ENCODE data around the gene RHOT1.

RHOT1 gene

DNA sequence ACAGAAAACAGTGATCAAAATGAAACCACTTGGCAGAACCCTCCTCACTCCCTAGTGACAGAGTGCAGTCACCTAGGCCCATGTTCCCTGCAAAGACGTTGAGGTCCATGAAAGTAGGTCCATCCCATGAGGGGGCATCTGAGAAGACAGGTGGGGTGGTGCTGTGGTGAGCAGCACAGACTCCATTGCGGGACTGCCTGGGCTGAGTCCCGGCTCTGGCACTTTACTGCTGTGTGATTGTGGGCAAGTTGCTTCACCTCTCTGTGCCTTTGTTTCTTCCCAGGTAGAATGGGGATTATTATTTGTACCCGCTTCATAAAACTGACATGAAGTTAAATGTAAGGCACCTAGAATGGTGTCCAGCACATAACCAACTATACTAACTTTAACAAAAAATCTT lies 23.5 kb upstream of the RHOT1 start:
- DNase-seq (ENCODE audit: low read depth in 1 of 2, low spot score in 1 of 2) = no peak
- no peak for TF ChIP-seq GABPA (IDR thresholded peaks at IDR 0.05; ENCODE audit: low read depth)
- TF ChIP-seq, protein P1, sequence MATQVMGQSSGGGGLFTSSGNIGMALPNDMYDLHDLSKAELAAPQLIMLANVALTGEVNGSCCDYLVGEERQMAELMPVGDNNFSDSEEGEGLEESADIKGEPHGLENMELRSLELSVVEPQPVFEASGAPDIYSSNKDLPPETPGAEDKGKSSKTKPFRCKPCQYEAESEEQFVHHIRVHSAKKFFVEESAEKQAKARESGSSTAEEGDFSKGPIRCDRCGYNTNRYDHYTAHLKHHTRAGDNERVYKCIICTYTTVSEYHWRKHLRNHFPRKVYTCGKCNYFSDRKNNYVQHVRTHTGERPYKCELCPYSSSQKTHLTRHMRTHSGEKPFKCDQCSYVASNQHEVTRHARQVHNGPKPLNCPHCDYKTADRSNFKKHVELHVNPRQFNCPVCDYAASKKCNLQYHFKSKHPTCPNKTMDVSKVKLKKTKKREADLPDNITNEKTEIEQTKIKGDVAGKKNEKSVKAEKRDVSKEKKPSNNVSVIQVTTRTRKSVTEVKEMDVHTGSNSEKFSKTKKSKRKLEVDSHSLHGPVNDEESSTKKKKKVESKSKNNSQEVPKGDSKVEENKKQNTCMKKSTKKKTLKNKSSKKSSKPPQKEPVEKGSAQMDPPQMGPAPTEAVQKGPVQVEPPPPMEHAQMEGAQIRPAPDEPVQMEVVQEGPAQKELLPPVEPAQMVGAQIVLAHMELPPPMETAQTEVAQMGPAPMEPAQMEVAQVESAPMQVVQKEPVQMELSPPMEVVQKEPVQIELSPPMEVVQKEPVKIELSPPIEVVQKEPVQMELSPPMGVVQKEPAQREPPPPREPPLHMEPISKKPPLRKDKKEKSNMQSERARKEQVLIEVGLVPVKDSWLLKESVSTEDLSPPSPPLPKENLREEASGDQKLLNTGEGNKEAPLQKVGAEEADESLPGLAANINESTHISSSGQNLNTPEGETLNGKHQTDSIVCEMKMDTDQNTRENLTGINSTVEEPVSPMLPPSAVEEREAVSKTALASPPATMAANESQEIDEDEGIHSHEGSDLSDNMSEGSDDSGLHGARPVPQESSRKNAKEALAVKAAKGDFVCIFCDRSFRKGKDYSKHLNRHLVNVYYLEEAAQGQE (IDR thresholded peaks at IDR 0.05; ENCODE audit: insufficient replicate concordance, low read depth) = no peak
- TF ChIP-seq, protein P2, sequence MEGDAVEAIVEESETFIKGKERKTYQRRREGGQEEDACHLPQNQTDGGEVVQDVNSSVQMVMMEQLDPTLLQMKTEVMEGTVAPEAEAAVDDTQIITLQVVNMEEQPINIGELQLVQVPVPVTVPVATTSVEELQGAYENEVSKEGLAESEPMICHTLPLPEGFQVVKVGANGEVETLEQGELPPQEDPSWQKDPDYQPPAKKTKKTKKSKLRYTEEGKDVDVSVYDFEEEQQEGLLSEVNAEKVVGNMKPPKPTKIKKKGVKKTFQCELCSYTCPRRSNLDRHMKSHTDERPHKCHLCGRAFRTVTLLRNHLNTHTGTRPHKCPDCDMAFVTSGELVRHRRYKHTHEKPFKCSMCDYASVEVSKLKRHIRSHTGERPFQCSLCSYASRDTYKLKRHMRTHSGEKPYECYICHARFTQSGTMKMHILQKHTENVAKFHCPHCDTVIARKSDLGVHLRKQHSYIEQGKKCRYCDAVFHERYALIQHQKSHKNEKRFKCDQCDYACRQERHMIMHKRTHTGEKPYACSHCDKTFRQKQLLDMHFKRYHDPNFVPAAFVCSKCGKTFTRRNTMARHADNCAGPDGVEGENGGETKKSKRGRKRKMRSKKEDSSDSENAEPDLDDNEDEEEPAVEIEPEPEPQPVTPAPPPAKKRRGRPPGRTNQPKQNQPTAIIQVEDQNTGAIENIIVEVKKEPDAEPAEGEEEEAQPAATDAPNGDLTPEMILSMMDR (IDR thresholded peaks at IDR 0.05; ENCODE audit: insufficient read depth, low read length) = no peak
- no peak for TF ChIP-seq SPI1 (IDR thresholded peaks at IDR 0.05; ENCODE audit: borderline replicate concordance, low read depth)
- TF ChIP-seq POLR2AphosphoS5 (IDR thresholded peaks at IDR 0.05; ENCODE audit: low read depth) = no peak
- Histone ChIP-seq H3K27ac (replicated peaks) (no peak overlapping the region), H3K4me3 (replicated peaks; ENCODE audit: insufficient read depth, low read length) (no peak overlapping the region), H3K27me3 (ENCODE audit: insufficient read depth, poor library complexity, severe bottlenecking) (no peaks in the 10 kb centered on the region)

DNA sequence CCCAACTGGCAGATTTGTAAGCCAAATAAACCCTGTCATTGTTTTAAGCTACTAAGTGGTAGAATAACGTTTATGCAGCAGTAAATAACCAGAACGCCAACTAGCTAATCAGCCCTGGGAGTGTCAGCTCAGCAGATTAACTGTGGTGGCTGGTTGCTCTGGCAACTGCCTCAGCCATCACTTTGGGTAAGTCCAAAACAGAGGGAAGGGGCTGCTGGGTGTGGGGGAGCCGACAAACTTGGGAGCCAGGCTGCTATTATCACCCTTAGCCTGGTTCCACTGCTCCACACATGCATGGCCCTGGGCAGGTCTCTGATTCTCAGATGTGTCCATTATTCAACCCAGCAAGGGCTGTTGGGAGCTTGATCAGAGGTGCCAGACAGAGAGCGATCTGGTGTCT lies 22.2 kb upstream of the RHOT1 start:
- no peaks in the 10 kb centered on the region for H3K27me3 ChIP-seq (ENCODE audit: insufficient read depth, poor library complexity, severe bottlenecking)
- no peak for DNase-seq (ENCODE audit: low read depth in 1 of 2, low spot score in 1 of 2)
- no peak overlapping the region for H3K27ac ChIP-seq (replicated peaks)
- H3K4me3 ChIP-seq (replicated peaks; ENCODE audit: insufficient read depth, low read length) = no peak overlapping the region
- TF ChIP-seq, protein P1 (IDR thresholded peaks at IDR 0.05; ENCODE audit: insufficient replicate concordance, low read depth) = no peak
- TF ChIP-seq GABPA (IDR thresholded peaks at IDR 0.05; ENCODE audit: low read depth) = no peak

DNA sequence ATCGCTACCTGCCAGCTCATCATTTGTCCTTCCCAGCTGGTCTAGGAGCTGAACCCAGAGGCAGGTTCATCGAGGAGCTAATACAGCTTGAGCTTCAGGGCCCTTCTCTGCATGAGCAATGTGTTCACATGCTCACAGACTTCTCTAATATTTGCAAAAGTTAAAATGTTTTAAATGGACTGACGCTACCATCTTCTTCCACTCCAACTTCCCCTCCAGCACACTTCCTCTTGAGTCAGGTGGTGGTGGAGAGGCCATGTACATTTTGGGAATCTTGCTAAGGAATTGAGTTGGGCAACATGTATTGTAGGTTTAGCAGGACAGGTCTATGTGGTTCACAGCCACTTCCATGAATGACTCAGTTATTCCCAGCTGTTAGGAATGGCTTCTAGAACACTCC lies 21.6 kb upstream of the RHOT1 start:
- DNase-seq (ENCODE audit: low read depth in 1 of 2, low spot score in 1 of 2) = no peak
- H3K27me3 ChIP-seq (ENCODE audit: insufficient read depth, poor library complexity, severe bottlenecking) = no peaks in the 10 kb centered on the region
- TF ChIP-seq SPI1 (IDR thresholded peaks at IDR 0.05; ENCODE audit: borderline replicate concordance, low read depth) = peak; percentile 63; the same call in 1 of the 2 replicates
- TF ChIP-seq, protein P1 (IDR thresholded peaks at IDR 0.05; ENCODE audit: insufficient replicate concordance, low read depth) = no peak
- no peak overlapping the region for H3K27ac ChIP-seq (replicated peaks)
- no peak overlapping the region for H3K4me3 ChIP-seq (replicated peaks; ENCODE audit: insufficient read depth, low read length)

DNA sequence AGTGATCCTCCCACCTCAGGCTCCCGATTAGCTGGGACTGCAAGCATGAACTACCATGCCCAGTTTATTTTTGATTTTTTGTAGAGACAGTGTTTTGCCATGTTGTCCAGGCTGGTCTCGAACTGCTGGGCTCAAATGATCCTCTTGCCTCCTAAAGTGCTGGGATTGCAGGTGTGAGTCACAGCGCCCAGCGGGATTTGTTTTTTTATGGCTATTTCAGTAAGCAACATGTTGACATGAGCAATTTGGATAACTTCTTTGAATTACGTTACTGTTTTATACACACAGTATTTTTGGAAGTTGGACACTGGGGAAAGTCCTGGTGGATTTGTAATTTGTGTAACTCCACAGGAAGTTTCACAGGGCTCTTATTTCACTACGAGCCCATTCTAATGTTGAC lies 18.5 kb upstream of the RHOT1 start:
- Histone ChIP-seq H3K27ac (replicated peaks) (no peak overlapping the region), H3K27me3 (ENCODE audit: insufficient read depth, poor library complexity, severe bottlenecking) (no peaks in the 10 kb centered on the region), H3K4me3 (replicated peaks; ENCODE audit: insufficient read depth, low read length) (no peak overlapping the region)
- no peak for DNase-seq (ENCODE audit: low read depth in 1 of 2, low spot score in 1 of 2)
- TF ChIP-seq, protein P2 (IDR thresholded peaks at IDR 0.05; ENCODE audit: insufficient read depth, low read length) = no peak
- TF ChIP-seq POLR2AphosphoS5 (IDR thresholded peaks at IDR 0.05; ENCODE audit: low read depth) (no peak), GABPA (IDR thresholded peaks at IDR 0.05; ENCODE audit: low read depth) (no peak), SPI1 (IDR thresholded peaks at IDR 0.05; ENCODE audit: borderline replicate concordance, low read depth) (no peak)
- TF ChIP-seq, protein P1 (IDR thresholded peaks at IDR 0.05; ENCODE audit: insufficient replicate concordance, low read depth) = no peak
